PFSK-1 (cell line): Measurements from ENCODE around the gene UQCR10.

Experiments used
- FOXP2 ChIP-seq: optimal IDR thresholded peaks from 2 replicates; pipeline ENCODE3; 2011; ENCODE audit warnings: borderline replicate concordance, control low read depth, inconsistent platforms; ENCODE audit not compliant: insufficient read depth; ENCODE audit errors: extremely low read length, extremely low read depth
- POLR2AphosphoS5 ChIP-seq: IDR thresholded peaks from 2 replicates; pipeline ENCODE4 v1.6.1; 2012; ENCODE audit warnings: low read depth, mild to moderate bottlenecking, control low read depth, low read length, moderate library complexity
- SIN3A ChIP-seq: IDR thresholded peaks from 2 replicates; pipeline ENCODE4 v1.6.1; 2012; ENCODE audit warnings: mild to moderate bottlenecking, low read length, moderate library complexity, borderline replicate concordance; ENCODE audit not compliant: insufficient read depth
- TAF1 ChIP-seq: IDR thresholded peaks from 2 replicates; pipeline ENCODE4 v1.6.1; 2012; ENCODE audit warnings: low read length, control low read depth, borderline replicate concordance; ENCODE audit not compliant: insufficient read depth
- TF ChIP-seq, protein P1 (sequence below), 2 experiments: IDR thresholded peaks; 2 replicates each; pipeline versions ENCODE4 v1.6.1 to v1.8.0; 2011 to 2012; ENCODE audit warnings: low read depth in 2 of 2, low read length in 2 of 2, control low read depth in 1 of 2, inconsistent platforms in 1 of 2, mild to moderate bottlenecking in 1 of 2, moderate library complexity in 1 of 2; ENCODE audit not compliant: insufficient read depth in 1 of 2

Gene UQCR10

DNA sequence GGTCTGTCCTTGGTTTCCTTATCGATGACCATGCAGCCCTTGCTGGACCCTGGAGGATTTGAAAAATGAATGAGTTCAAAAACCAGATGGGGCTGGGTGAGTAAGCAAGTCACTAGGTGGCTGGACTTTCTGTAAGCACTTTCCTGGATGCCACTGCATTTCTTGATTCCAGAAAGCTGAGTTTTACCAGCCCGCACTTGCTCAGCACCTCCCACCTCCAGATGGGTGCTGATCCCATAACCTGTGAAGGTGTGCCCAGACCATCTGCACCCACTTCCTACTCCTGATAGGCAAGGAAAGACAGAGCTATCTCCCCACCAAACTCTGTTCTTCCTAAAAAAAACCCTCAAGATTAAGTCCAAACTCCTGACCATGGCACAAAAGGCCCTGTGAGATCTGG is 49.8 kb downstream of the UQCR10 start:
- TF ChIP-seq POLR2AphosphoS5 (no peak), SIN3A (no peak), TAF1 (no peak), FOXP2 (no peak)
- TF ChIP-seq, protein P1, sequence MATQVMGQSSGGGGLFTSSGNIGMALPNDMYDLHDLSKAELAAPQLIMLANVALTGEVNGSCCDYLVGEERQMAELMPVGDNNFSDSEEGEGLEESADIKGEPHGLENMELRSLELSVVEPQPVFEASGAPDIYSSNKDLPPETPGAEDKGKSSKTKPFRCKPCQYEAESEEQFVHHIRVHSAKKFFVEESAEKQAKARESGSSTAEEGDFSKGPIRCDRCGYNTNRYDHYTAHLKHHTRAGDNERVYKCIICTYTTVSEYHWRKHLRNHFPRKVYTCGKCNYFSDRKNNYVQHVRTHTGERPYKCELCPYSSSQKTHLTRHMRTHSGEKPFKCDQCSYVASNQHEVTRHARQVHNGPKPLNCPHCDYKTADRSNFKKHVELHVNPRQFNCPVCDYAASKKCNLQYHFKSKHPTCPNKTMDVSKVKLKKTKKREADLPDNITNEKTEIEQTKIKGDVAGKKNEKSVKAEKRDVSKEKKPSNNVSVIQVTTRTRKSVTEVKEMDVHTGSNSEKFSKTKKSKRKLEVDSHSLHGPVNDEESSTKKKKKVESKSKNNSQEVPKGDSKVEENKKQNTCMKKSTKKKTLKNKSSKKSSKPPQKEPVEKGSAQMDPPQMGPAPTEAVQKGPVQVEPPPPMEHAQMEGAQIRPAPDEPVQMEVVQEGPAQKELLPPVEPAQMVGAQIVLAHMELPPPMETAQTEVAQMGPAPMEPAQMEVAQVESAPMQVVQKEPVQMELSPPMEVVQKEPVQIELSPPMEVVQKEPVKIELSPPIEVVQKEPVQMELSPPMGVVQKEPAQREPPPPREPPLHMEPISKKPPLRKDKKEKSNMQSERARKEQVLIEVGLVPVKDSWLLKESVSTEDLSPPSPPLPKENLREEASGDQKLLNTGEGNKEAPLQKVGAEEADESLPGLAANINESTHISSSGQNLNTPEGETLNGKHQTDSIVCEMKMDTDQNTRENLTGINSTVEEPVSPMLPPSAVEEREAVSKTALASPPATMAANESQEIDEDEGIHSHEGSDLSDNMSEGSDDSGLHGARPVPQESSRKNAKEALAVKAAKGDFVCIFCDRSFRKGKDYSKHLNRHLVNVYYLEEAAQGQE (IDR thresholded peaks at IDR 0.05; ENCODE audit: insufficient read depth in 1 of 2, low read depth in 2 of 2, low read length in 2 of 2), result no peak

DNA sequence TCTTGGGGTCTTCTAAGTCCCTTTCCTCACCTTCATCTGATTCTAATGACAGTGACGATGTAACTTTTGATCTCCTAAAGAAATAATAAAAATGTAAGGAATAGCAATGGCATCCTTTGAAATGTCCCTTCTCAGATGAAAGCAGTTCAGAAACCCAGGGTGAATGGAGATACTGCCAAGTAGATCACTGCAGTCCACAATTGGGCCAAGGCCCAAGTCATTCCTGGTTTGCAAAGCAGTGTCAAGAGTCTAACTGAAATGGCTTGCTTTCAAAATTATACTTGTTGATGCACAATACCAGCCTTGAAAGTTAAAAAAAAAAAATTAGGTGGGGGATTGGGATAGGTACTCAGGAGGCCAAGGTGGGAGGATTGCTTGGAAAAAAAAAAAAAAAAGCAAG is 50.6 kb downstream of the UQCR10 start:
- no peak for TF ChIP-seq TAF1
- TF ChIP-seq POLR2AphosphoS5, result no peak
- TF ChIP-seq, protein P1 (IDR thresholded peaks at IDR 0.05; ENCODE audit: insufficient read depth in 1 of 2, low read depth in 2 of 2, low read length in 2 of 2), result no peak
- TF ChIP-seq FOXP2, result no peak
- TF ChIP-seq SIN3A, result no peak

DNA sequence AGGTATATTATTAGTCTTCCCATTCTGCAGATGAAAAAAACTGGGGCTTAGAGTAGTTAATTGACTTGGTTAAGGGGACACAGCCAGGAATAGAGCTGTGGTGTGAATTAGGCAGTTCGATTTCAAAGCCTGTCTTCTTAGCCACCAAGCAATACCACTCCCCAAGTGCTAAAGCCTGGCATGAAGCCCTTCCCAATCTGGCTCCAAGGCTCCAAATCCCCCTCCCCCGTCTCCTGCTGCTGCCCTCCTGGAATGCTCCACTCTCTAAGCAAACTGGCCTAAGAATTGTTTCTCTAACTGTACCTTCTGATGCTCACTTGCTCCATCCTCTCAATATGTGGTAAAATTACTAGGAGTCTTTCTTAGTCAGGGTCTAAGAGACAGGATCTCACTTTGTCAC is 52.3 kb downstream of the UQCR10 start:
- no peak for TF ChIP-seq FOXP2
- no peak for TF ChIP-seq TAF1
- no peak for TF ChIP-seq POLR2AphosphoS5
- TF ChIP-seq, protein P1 (IDR thresholded peaks at IDR 0.05; ENCODE audit: insufficient read depth in 1 of 2, low read depth in 2 of 2, low read length in 2 of 2), result no peak
- no peak for TF ChIP-seq SIN3A
